ENCODE data around the gene HOXB8. TPM values are rescaled to one million over a fixed set of nuclear protein-coding genes. Genes with fewer than 3 reads are reported as not detected.
A peak's percentile ranks its signal among the peaks of the same experiment; 100 is the strongest.

Gene HOXB8
- total and polyA plus RNA-seq, 2 experiments from 2014 or later: not detected

- Histone ChIP-seq H3K27me3 (ENCODE audit: insufficient read depth) (peaks cover 100% of the 10 kb centered on the region), H3K9me2 (ENCODE audit: insufficient read depth) (no peaks in the 10 kb centered on the region), H2AFZ (no peak overlapping the region), H3K27ac (ENCODE audit: low read depth) (no peak overlapping the region), H3K36me3 (ENCODE audit: insufficient read depth) (no peaks in the 10 kb centered on the region), H3K79me2 (replicated peaks; ENCODE audit: insufficient read depth) (no peaks in the 10 kb centered on the region), H3F3A (replicated peaks; ENCODE audit: low read depth) (peaks cover 42% of the 10 kb centered on the region), H3K4me1 (ENCODE audit: insufficient read depth) (peaks cover 39% of the 10 kb centered on the region), H3K4me3 (no peak overlapping the region), H3K4me2 (no peak overlapping the region), H4K20me1 (replicated peaks; ENCODE audit: insufficient read depth) (peaks cover 56% of the 10 kb centered on the region)
- no peak for TF ChIP-seq EZH2phosphoT487 (IDR thresholded peaks at IDR 0.05; ENCODE audit: unreplicated experiment)
- peak; percentile 97 for TF ChIP-seq EZH2 (IDR thresholded peaks at IDR 0.05; ENCODE audit: low read depth, unreplicated experiment)
- TF ChIP-seq CTCF (conservative IDR thresholded peaks at IDR 0.05; ENCODE audit: low read depth in 2 of 2): no peak
- H3K27me3 Mint-ChIP-seq (ENCODE audit: insufficient read depth, low read depth, poor library complexity): peaks cover 99% of the 10 kb centered on the region
- H3K9me3 Mint-ChIP-seq: peaks cover 10% of the 10 kb centered on the region; the same call in 2 of the 3 replicates
- DNase-seq (ENCODE audit: low spot score): no peak
- no peak for ATAC-seq
- H3K36me3 Mint-ChIP-seq (ENCODE audit: low read depth): peaks cover 3% of the 10 kb centered on the region; the same call in 1 of the 3 replicates
- H3K4me3 Mint-ChIP-seq: no peak overlapping the region
- H3K27ac Mint-ChIP-seq: no peak overlapping the region
- peaks cover 32% of the 10 kb centered on the region for H3K4me1 Mint-ChIP-seq
Observed at GRCh38 chr17:48616717-48617470, 1.8 kb upstream of the HOXB8 start.

- Histone ChIP-seq H3K27me3 (ENCODE audit: insufficient read depth) (peaks cover 100% of the 10 kb centered on the region), H3K36me3 (ENCODE audit: insufficient read depth) (no peaks in the 10 kb centered on the region), H3K4me3 (no peak overlapping the region), H3K4me1 (ENCODE audit: insufficient read depth) (peaks cover 42% of the 10 kb centered on the region), H3K79me2 (replicated peaks; ENCODE audit: insufficient read depth) (no peaks in the 10 kb centered on the region), H4K20me1 (replicated peaks; ENCODE audit: insufficient read depth) (peaks cover 50% of the 10 kb centered on the region), H3F3A (replicated peaks; ENCODE audit: low read depth) (peaks cover 38% of the 10 kb centered on the region), H3K27ac (ENCODE audit: low read depth) (no peak overlapping the region), H2AFZ (no peak overlapping the region), H3K9me2 (ENCODE audit: insufficient read depth) (no peaks in the 10 kb centered on the region), H3K4me2 (no peak overlapping the region)
- Mint-ChIP-seq H3K36me3 (ENCODE audit: low read depth) (no peaks in the 10 kb centered on the region; the same call in 2 of the 3 replicates), H3K4me3 (no peak overlapping the region; the same call in 2 of the 3 replicates), H3K27me3 (ENCODE audit: insufficient read depth, low read depth, poor library complexity) (peaks cover 99% of the 10 kb centered on the region), H3K27ac (no peak overlapping the region), H3K9me3 (peaks cover 7% of the 10 kb centered on the region; the same call in 2 of the 3 replicates), H3K4me1 (peaks cover 33% of the 10 kb centered on the region)
- no peak for ATAC-seq
- DNase-seq (ENCODE audit: low spot score): no peak
- TF ChIP-seq EZH2 (IDR thresholded peaks at IDR 0.05; ENCODE audit: low read depth, unreplicated experiment) (peak; percentile 85), ZNF462 (CRISPR knock-in tag; IDR thresholded peaks at IDR 0.05) (no peak), POLR2AphosphoS5 (IDR thresholded peaks at IDR 0.05; ENCODE audit: low read depth) (no peak), ZNF114 (CRISPR knock-in tag; IDR thresholded peaks at IDR 0.05) (no peak), NANOG (IDR thresholded peaks at IDR 0.05; ENCODE audit: borderline replicate concordance) (no peak)
Observed at GRCh38 chr17:48615963-48616716, 1.0 kb upstream of the HOXB8 start.
